Omental fat pad (tissue), 4 donors: ENCODE measurements around the gene TMBIM1. TPM values are rescaled to one million over a fixed set of nuclear protein-coding genes. Genes with fewer than 3 reads are reported as not detected.

Experiments used
- ATAC-seq: fragments of 150-250 bp; one replicate; pipeline ENCODE4 v1.9.1; 2016; ENCODE audit warnings: mild to moderate bottlenecking, moderate library complexity; ENCODE audit not compliant: low FRiP score
- DNase-seq: peaks from one replicate; pipeline ENCODE4 v3.0.0-alpha.2; 2019; ENCODE audit warnings: low spot score
- CTCF ChIP-seq, 3 donors: fragments of 450-650 bp; IDR thresholded peaks; one replicate each; pipeline ENCODE4 v1.5.1; 2016 to 2017; ENCODE audit warnings: antibody characterized with exemption in 3 of 3, mild to moderate bottlenecking in 3 of 3, moderate library complexity in 2 of 3
- total RNA-seq, 4 donors: library from RNA; depleted of rRNA; stranded (reverse); fragments of >200 nt; gene quantifications; one replicate each; pipeline ENCODE4 v1.1.0, GENCODE V29; 2016

Gene TMBIM1
- total RNA-seq, 4 donors from 2014 or later = 190 to 689 (median 399) TPM

- no peak for DNase-seq
- ATAC-seq = no peak
- no peak for TF ChIP-seq CTCF (IDR thresholded peaks at IDR 0.05)
These were observed 57.8 kb downstream of the TMBIM1 start for GRCh38 chr2:218234521-218234920.

GRCh38 chr2:218233543-218233942 lies 58.8 kb downstream of the TMBIM1 start:
- no peak for DNase-seq
- TF ChIP-seq CTCF (IDR thresholded peaks at IDR 0.05) = no peak
- no peak for ATAC-seq

- DNase-seq (no peak), ATAC-seq (no peak)
- TF ChIP-seq CTCF (IDR thresholded peaks at IDR 0.05) = no peak
These were observed 61.4 kb downstream of the TMBIM1 start for GRCh38 chr2:218230882-218231281.

- no peak for TF ChIP-seq CTCF (IDR thresholded peaks at IDR 0.05)
- DNase-seq (no peak), ATAC-seq (no peak)
These were observed 62.5 kb downstream of the TMBIM1 start for GRCh38 chr2:218229851-218230250.

GRCh38 chr2:218229239-218229638 lies 63.1 kb downstream of the TMBIM1 start:
- TF ChIP-seq CTCF (IDR thresholded peaks at IDR 0.05) = no peak
- no peak for DNase-seq

GRCh38 chr2:218228366-218229090 lies 63.8 kb downstream of the TMBIM1 start:
- no peak for ATAC-seq
- no peak for TF ChIP-seq CTCF (IDR thresholded peaks at IDR 0.05)
- no peak for DNase-seq

More at GRCh38 chr2:218229239-218229638, 63.1 kb downstream of the TMBIM1 start:
- ATAC-seq = no peak

GRCh38 chr2:218226903-218227302 lies 65.4 kb downstream of the TMBIM1 start:
- ATAC-seq = no peak
- DNase-seq = no peak
- TF ChIP-seq CTCF (IDR thresholded peaks at IDR 0.05) = no peak
